ENCODE measurements around the gene FADS6. TPM values are rescaled to one million over a fixed set of nuclear protein-coding genes. Genes with fewer than 3 reads are reported as not detected.

Gene FADS6
- polyA plus RNA-seq, 1 donor (not counting 4 experiments of a cell fraction or from before 2014, with no cell fraction given), result 0.07 TPM

GRCh38 chr17:74874615-74875037 lies 18.8 kb downstream of the FADS6 start:
- H3K36me3 ChIP-seq (ENCODE audit: control insufficient read depth in 2 of 2, extremely low read depth in 1 of 2, insufficient read depth in 2 of 2, low read length in 2 of 2), result peaks cover 0 to 2% of the 10 kb centered on the region in 2 experiments
- no peaks in the 10 kb centered on the region for H3K9me1 ChIP-seq (ENCODE audit: control insufficient read depth, extremely low read depth, insufficient read depth, low read length)
- H3K4me2 ChIP-seq (ENCODE audit: control insufficient read depth, extremely low read depth, insufficient read depth, low read depth, low read length), result no peak overlapping the region
- TF ChIP-seq CTCF (optimal IDR thresholded peaks at IDR 0.05 in 1 of 3, IDR thresholded peaks at IDR 0.05 in 1 of 3, conservative IDR thresholded peaks at IDR 0.05 in 1 of 3; ENCODE audit: extremely low read depth in 1 of 3, insufficient read depth in 2 of 3, low read length in 3 of 3) (no peak), EZH2 (IDR thresholded peaks at IDR 0.05; ENCODE audit: low read length) (no peak)
- H2AFZ ChIP-seq (ENCODE audit: control insufficient read depth, low read length), result no peak overlapping the region
- H3K4me3 ChIP-seq (ENCODE audit: control insufficient read depth in 2 of 3, extremely low read depth in 1 of 3, insufficient read depth in 2 of 3, low read depth in 1 of 3, low read length in 3 of 3), result no peak overlapping the region
- no peak overlapping the region for H3K9ac ChIP-seq (ENCODE audit: control insufficient read depth, extremely low read depth, insufficient read depth, low read length)
- FAIRE-seq (no peak), DNase-seq (ENCODE audit: low read depth, low spot score) (no peak)
- no peak overlapping the region for H3K27ac ChIP-seq (ENCODE audit: control insufficient read depth, insufficient read depth, low read length)
- H4K20me1 ChIP-seq (ENCODE audit: control insufficient read depth, extremely low read depth, insufficient read depth, low read length), result no peaks in the 10 kb centered on the region
- peaks cover 8% of the 10 kb centered on the region for H3K79me2 ChIP-seq (ENCODE audit: control insufficient read depth, insufficient read depth, low read length)
- H3K4me1 ChIP-seq (ENCODE audit: control insufficient read depth, extremely low read depth, insufficient read depth, low read length), result peaks cover 30% of the 10 kb centered on the region
- no peaks in the 10 kb centered on the region for H3K27me3 ChIP-seq (ENCODE audit: control insufficient read depth, extremely low read depth, insufficient read depth, low read length)
- dilution Hi-C loops (cut with MboI; ENCODE audit: extremely low pct_ligation_motif_present, low sequenced_read_pairs), result no loop called here
- H3K9me3 ChIP-seq (ENCODE audit: control insufficient read depth, low read depth, low read length), result no peaks in the 10 kb centered on the region

GRCh38 chr17:74873874-74874614 lies 19.4 kb downstream of the FADS6 start:
- peak overlapping the region; percentile 94 for H2AFZ ChIP-seq (ENCODE audit: control insufficient read depth, low read length)
- no peaks in the 10 kb centered on the region for H3K9me3 ChIP-seq (ENCODE audit: control insufficient read depth, low read depth, low read length)
- H3K4me3 ChIP-seq (ENCODE audit: control insufficient read depth in 2 of 3, extremely low read depth in 1 of 3, insufficient read depth in 2 of 3, low read depth in 1 of 3, low read length in 3 of 3), result peak overlapping the region; percentile 62 to 97 (median 96)
- no peaks in the 10 kb centered on the region for H4K20me1 ChIP-seq (ENCODE audit: control insufficient read depth, extremely low read depth, insufficient read depth, low read length)
- no peaks in the 10 kb centered on the region for H3K27me3 ChIP-seq (ENCODE audit: control insufficient read depth, extremely low read depth, insufficient read depth, low read length)
- dilution Hi-C loops (cut with MboI; ENCODE audit: extremely low pct_ligation_motif_present, low sequenced_read_pairs), result no loop called here
- DNase-seq (ENCODE audit: low read depth, low spot score) (no peak), FAIRE-seq (no peak)
- no peaks in the 10 kb centered on the region for H3K9me1 ChIP-seq (ENCODE audit: control insufficient read depth, extremely low read depth, insufficient read depth, low read length)
- peaks cover 8% of the 10 kb centered on the region for H3K79me2 ChIP-seq (ENCODE audit: control insufficient read depth, insufficient read depth, low read length)
- peaks cover 30% of the 10 kb centered on the region for H3K4me1 ChIP-seq (ENCODE audit: control insufficient read depth, extremely low read depth, insufficient read depth, low read length)
- H3K27ac ChIP-seq (ENCODE audit: control insufficient read depth, insufficient read depth, low read length), result peak overlapping the region; percentile 97
- peak overlapping the region; percentile 90 for H3K4me2 ChIP-seq (ENCODE audit: control insufficient read depth, extremely low read depth, insufficient read depth, low read depth, low read length)
- TF ChIP-seq CTCF (optimal IDR thresholded peaks at IDR 0.05 in 1 of 3, IDR thresholded peaks at IDR 0.05 in 1 of 3, conservative IDR thresholded peaks at IDR 0.05 in 1 of 3; ENCODE audit: extremely low read depth in 1 of 3, insufficient read depth in 2 of 3, low read length in 3 of 3) (no peak), EZH2 (IDR thresholded peaks at IDR 0.05; ENCODE audit: low read length) (no peak)
- H3K9ac ChIP-seq (ENCODE audit: control insufficient read depth, extremely low read depth, insufficient read depth, low read length), result peak overlapping the region; percentile 99
- H3K36me3 ChIP-seq (ENCODE audit: control insufficient read depth in 2 of 2, extremely low read depth in 1 of 2, insufficient read depth in 2 of 2, low read length in 2 of 2), result peaks cover 0 to 2% of the 10 kb centered on the region in 2 experiments

All from keratinocyte (primary cell).